HEK293T (cell line): ENCODE results near the gene BIN1.

Source experiments
- CTCF ChIA-PET: fragments of 350-600 bp; formaldehyde crosslinking; extraction: SDS; loops from one replicate; lab custom pipeline; 2021; ENCODE audit warnings: antibody characterized with exemption, inconsistent platforms; lab: Yijun Ruan, JAX
- POLR2A ChIA-PET: fragments of 350-600 bp; formaldehyde crosslinking; extraction: SDS; loops from one replicate; lab custom pipeline; 2020; ENCODE audit warnings: antibody characterized with exemption, inconsistent platforms; lab: Yijun Ruan, JAX
- DNase-seq: peaks from one replicate; pipeline ENCODE4 v3.0.0; 2012; ENCODE audit warnings: mixed read lengths; ENCODE audit errors: extremely low spot score
- ARNT ChIP-seq: fragments of 450-650 bp; IDR thresholded peaks from 2 replicates; pipeline ENCODE4 v1.6.1; 2017; ENCODE audit warnings: mild to moderate bottlenecking
- BHLHE40 ChIP-seq: fragments of 450-650 bp; IDR thresholded peaks from 2 replicates; pipeline ENCODE4 v1.6.1; 2016; ENCODE audit warnings: mild to moderate bottlenecking, moderate library complexity, borderline replicate concordance
- CTBP1 ChIP-seq: fragments of 450-650 bp; IDR thresholded peaks from 2 replicates; pipeline ENCODE4 v1.6.1; 2016; ENCODE audit warnings: borderline replicate concordance
- ELF4 ChIP-seq: fragments of 450-650 bp; IDR thresholded peaks from 2 replicates; pipeline ENCODE4 v1.6.1; 2017; ENCODE audit warnings: antibody characterized with exemption
- FOXA1 ChIP-seq: fragments of 450-650 bp; IDR thresholded peaks from 2 replicates; pipeline ENCODE4 v1.6.1; 2016; ENCODE audit warnings: mild to moderate bottlenecking
- FOXK2 ChIP-seq: fragments of 450-650 bp; IDR thresholded peaks from 2 replicates; pipeline ENCODE4 v1.6.1; 2016; ENCODE audit warnings: mild to moderate bottlenecking
- FOXM1 ChIP-seq: fragments of 450-650 bp; IDR thresholded peaks from 2 replicates; pipeline ENCODE4 v1.6.1; 2017; ENCODE audit warnings: mild to moderate bottlenecking, borderline replicate concordance
- HDGF ChIP-seq: fragments of 450-650 bp; IDR thresholded peaks from 2 replicates; pipeline ENCODE4 v1.6.1; 2017; ENCODE audit warnings: antibody characterized with exemption, borderline replicate concordance
- L3MBTL2 ChIP-seq: fragments of 450-650 bp; conservative IDR thresholded peaks from 2 replicates; pipeline ENCODE4 v1.6.1; 2016; ENCODE audit warnings: mild to moderate bottlenecking
- LEF1 ChIP-seq: fragments of 450-650 bp; IDR thresholded peaks from 2 replicates; pipeline ENCODE4 v1.6.1; 2017; ENCODE audit warnings: mild to moderate bottlenecking, borderline replicate concordance
- NFRKB ChIP-seq: fragments of 450-650 bp; IDR thresholded peaks from 2 replicates; pipeline ENCODE4 v1.6.1; 2016; ENCODE audit warnings: mild to moderate bottlenecking, moderate library complexity
- PKNOX1 ChIP-seq: fragments of 450-650 bp; IDR thresholded peaks from 2 replicates; pipeline ENCODE4 v1.6.1; 2016
- SP1 ChIP-seq: fragments of 450-650 bp; IDR thresholded peaks from 2 replicates; pipeline ENCODE4 v1.6.1; 2017
- SUZ12 ChIP-seq: fragments of 450-650 bp; IDR thresholded peaks from 2 replicates; pipeline ENCODE4 v1.6.1; 2016; ENCODE audit warnings: mild to moderate bottlenecking
- TARDBP ChIP-seq: fragments of 450-650 bp; IDR thresholded peaks from 2 replicates; pipeline ENCODE4 v1.6.1; 2016
- ZNF384 ChIP-seq: fragments of 450-650 bp; IDR thresholded peaks from 2 replicates; pipeline ENCODE4 v1.6.1; 2016

BIN1 gene

DNA sequence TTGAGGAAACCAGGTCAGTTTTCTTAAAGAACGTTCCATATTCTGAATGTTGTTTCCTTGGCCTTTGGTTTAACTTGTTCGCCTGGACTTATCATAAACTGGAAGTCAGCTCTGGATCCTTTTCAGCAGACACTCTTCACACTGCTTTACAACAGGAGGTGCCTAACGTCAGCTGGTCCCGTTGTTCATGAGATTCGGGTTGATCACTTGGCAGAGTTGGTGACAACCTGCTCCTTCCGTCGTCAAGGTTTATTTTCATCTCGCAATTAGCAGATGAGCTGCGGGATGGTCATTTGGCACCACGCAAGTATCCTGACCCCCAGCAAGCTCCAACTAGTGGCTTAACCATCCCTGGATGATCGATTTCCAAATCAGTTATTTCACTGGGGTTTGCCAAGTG lies 23.0 kb upstream of the BIN1 start:
- TF ChIP-seq HDGF = no peak
- TF ChIP-seq FOXM1 = no peak
- no peak for TF ChIP-seq CTBP1
- TF ChIP-seq SUZ12 = no peak
- TF ChIP-seq PKNOX1 = no peak
- TF ChIP-seq ELF4 = no peak
- TF ChIP-seq LEF1 = no peak
- TF ChIP-seq ZNF384 = no peak
- TF ChIP-seq NFRKB = no peak
- no peak for TF ChIP-seq BHLHE40
- no peak for TF ChIP-seq SP1
- no peak for TF ChIP-seq L3MBTL2
- no peak for TF ChIP-seq FOXK2
- no peak for TF ChIP-seq FOXA1
- TF ChIP-seq TARDBP = no peak
- POLR2A ChIA-PET = no interaction called here
- CTCF ChIA-PET = interaction anchor here (0.6 kb wide), 1 partner anchor 15 kb away, joined by 3 read pairs; no protein-coding TSS in a partner anchor
- no peak for DNase-seq

- ChIA-PET POLR2A (no interaction called here), CTCF (no interaction called here)
- TF ChIP-seq ZNF384 (no peak), L3MBTL2 (no peak), FOXK2 (no peak), ELF4 (no peak), HDGF (no peak), TARDBP (no peak), CTBP1 (no peak), SUZ12 (no peak), NFRKB (no peak), ARNT (no peak), PKNOX1 (no peak), BHLHE40 (no peak), LEF1 (no peak), FOXM1 (no peak), SP1 (no peak), FOXA1 (no peak)
- DNase-seq = peak; percentile 7
These were observed 21.5 kb upstream of the BIN1 start for GRCh38 chr2:127128445-127128904.

- POLR2A ChIA-PET = no interaction called here
- TF ChIP-seq ZNF384 = no peak
- CTCF ChIA-PET = no interaction called here
- DNase-seq = no peak
These were observed 18.9 kb upstream of the BIN1 start for GRCh38 chr2:127125821-127126220.

DNA sequence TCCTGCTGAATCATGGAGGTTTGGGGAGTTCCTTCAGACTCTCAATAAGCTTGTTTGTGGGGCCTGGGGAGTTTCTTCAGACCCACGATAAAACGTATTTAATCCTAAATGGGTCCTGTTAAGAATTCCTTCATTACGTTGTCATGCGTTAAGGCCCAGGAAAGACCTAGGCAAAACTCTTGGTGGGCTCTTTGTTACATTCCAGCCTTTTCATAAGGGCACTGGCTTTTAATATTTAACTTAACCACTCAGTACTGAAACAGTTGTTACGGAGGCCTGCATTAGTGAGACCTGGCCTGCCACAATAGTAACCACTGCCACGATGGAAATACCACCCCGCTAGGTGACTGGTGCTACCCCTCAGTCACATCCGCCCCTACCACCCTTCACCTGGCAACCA lies 17.5 kb upstream of the BIN1 start:
- DNase-seq = no peak
- POLR2A ChIA-PET = no interaction called here
- no peak for TF ChIP-seq TARDBP
- no peak for TF ChIP-seq PKNOX1
- no peak for TF ChIP-seq LEF1
- TF ChIP-seq ELF4 = no peak
- no peak for TF ChIP-seq L3MBTL2
- TF ChIP-seq SP1 = no peak
- TF ChIP-seq NFRKB = no peak
- no peak for TF ChIP-seq FOXK2
- CTCF ChIA-PET = no interaction called here

GRCh38 chr2:127122361-127123027 lies 15.5 kb upstream of the BIN1 start:
- ChIA-PET POLR2A (no interaction called here), CTCF (interaction anchor here (0.6 to 1.4 kb wide), 2 partner anchors 15 to 248 kb away, joined by 3 to 4 read pairs; no protein-coding TSS in a partner anchor)
- TF ChIP-seq HDGF (no peak), SP1 (no peak), L3MBTL2 (no peak), FOXM1 (no peak), FOXA1 (no peak), ELF4 (no peak), LEF1 (no peak), SUZ12 (no peak), BHLHE40 (no peak), ZNF384 (no peak), NFRKB (no peak), CTBP1 (no peak), TARDBP (no peak), ARNT (no peak), FOXK2 (no peak)
- DNase-seq = no peak

- TF ChIP-seq HDGF (no peak), CTBP1 (no peak), PKNOX1 (no peak), TARDBP (no peak), ZNF384 (no peak), ELF4 (no peak), LEF1 (no peak), BHLHE40 (no peak), FOXK2 (no peak), FOXA1 (no peak), FOXM1 (no peak), SP1 (no peak)
- no peak for DNase-seq
- POLR2A ChIA-PET = no interaction called here
- CTCF ChIA-PET = interaction anchor here (0.6 to 1.4 kb wide), 2 partner anchors 16 to 249 kb away, joined by 3 to 4 read pairs; no protein-coding TSS in a partner anchor
These were observed 14.8 kb upstream of the BIN1 start for GRCh38 chr2:127121776-127122176.
